BLaER1 treated with 17β-estradiol and CSF1 and Interleukin-3, amounts not matched to agents 10 nM and 100 nM (cell line): Measurements from ENCODE around the gene ATP6V0A1.

Source experiments
- H3K27ac ChIP-seq, 11 experiments: shearing (Covaris generic); formaldehyde crosslinking; 2 replicates each; pipeline ENCODE4 v1.8.1; 2022
- H3K27me3 ChIP-seq, 11 experiments: shearing (Covaris generic); formaldehyde crosslinking; 2 replicates each; pipeline ENCODE4 v1.8.1; 2022
- H3K36me3 ChIP-seq, 11 experiments: shearing (Covaris generic); formaldehyde crosslinking; 2 replicates each; pipeline ENCODE4 v1.8.1; 2022
- H3K4me1 ChIP-seq, 10 experiments: shearing (Covaris generic); formaldehyde crosslinking; 2 replicates each; pipeline ENCODE4 v1.8.1; 2022
- H3K4me2 ChIP-seq, 11 experiments: shearing (Covaris generic); formaldehyde crosslinking; 2 replicates each; pipeline ENCODE4 v1.8.1; 2022
- H3K4me3 ChIP-seq, 10 experiments: shearing (Covaris generic); formaldehyde crosslinking; 2 replicates each; pipeline ENCODE4 v1.8.1; 2022
- H3K9ac ChIP-seq, 11 experiments: shearing (Covaris generic); formaldehyde crosslinking; 2 replicates each; pipeline ENCODE4 v1.8.1; 2022
- H3K9me3 ChIP-seq, 11 experiments: shearing (Covaris generic); formaldehyde crosslinking; replicated peaks in 1 of 11; 2 replicates each; pipeline ENCODE4 v1.8.1; 2022
- H4K20me1 ChIP-seq, 11 experiments: shearing (Covaris generic); formaldehyde crosslinking; 2 replicates each; pipeline ENCODE4 v1.8.1; 2022
- Cebpa-rat ChIP-seq, 11 experiments: shearing (Covaris generic); IDR thresholded peaks; 2 replicates each; pipeline ENCODE4 v1.8.1; 2022

Gene ATP6V0A1

DNA sequence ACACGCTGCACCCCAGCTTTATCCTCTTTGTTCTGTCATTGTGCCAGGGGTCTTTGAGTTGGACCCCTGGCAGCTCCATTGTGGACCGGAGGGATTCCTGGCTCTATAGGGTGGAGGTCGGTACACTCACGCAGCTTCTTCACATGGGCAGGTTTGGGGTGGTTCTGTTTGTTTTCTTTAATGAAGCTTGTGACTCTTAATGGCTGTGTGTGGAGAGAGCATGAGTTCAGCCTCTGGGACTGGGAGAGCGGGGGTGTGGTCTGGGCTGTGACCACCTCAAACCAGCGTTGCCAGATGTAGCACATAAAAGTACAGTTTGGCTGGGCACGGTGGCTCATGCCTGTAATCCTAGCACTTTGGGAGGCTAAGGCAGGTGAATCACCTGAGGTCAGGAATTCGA lies 56.2 kb downstream of the ATP6V0A1 start:
- Histone ChIP-seq H3K27me3 (peaks cover 0 to 13% (median 0%) of the 10 kb centered on the region in 11 experiments; a peak in 1 of 22 replicates), H3K4me3 (no peak overlapping the region), H3K9me3 (no peaks in the 10 kb centered on the region), H3K36me3 (peaks cover 0 to 83% (median 0%) of the 10 kb centered on the region in 11 experiments; a peak in 6 of 22 replicates), H3K9ac (peak overlapping the region in 1 of 11 experiments; percentile 16; a peak in 2 of 22 replicates), H3K4me2 (no peak overlapping the region), H3K27ac (no peak overlapping the region), H3K4me1 (peaks cover 43 to 79% (median 58%) of the 10 kb centered on the region in 10 experiments), H4K20me1 (peaks cover 0 to 98% (median 0%) of the 10 kb centered on the region in 11 experiments; a peak in 7 of 22 replicates)
- no peak for TF ChIP-seq Cebpa-rat (IDR thresholded peaks at IDR 0.05)

DNA sequence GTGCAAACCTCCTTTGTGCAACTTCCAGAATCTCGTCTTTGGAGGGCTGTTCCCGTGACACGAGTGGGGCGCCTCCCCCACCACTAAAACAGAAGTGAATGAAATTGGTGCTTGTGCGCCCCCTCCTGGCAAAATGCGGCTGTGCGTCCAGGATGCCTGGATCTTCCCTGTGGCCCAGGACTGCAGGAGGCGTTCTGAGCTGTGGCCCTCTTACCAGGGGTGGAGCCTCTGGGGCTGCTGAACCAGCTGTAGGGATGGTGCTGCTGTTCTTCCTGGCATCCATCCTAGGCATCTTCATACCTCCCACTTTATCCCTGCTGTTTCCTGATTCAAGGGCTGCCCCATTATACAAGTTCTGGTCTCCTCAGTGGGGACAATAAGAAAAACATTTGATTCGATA lies 58.8 kb downstream of the ATP6V0A1 start:
- Histone ChIP-seq H3K4me1 (peaks cover 33 to 70% (median 49%) of the 10 kb centered on the region in 10 experiments), H3K4me3 (peak overlapping the region in 2 of 10 experiments; percentile 28 to 39; a peak in 2 of 20 replicates), H3K27me3 (peaks cover 0 to 5% (median 0%) of the 10 kb centered on the region in 11 experiments; a peak in 1 of 22 replicates), H4K20me1 (peaks cover 0 to 98% (median 0%) of the 10 kb centered on the region in 11 experiments; a peak in 6 of 22 replicates), H3K4me2 (peak overlapping the region in 10 of 11 experiments; percentile 72 to 95 (median 83); a peak in 21 of 22 replicates), H3K9ac (peak overlapping the region in 5 of 11 experiments; percentile 20 to 75 (median 43); a peak in 3 of 22 replicates), H3K9me3 (no peaks in the 10 kb centered on the region), H3K36me3 (peaks cover 0 to 78% (median 0%) of the 10 kb centered on the region in 11 experiments; a peak in 7 of 22 replicates), H3K27ac (peak overlapping the region in 2 of 11 experiments; percentile 75 to 83; a peak in 5 of 22 replicates)
- no peak for TF ChIP-seq Cebpa-rat (IDR thresholded peaks at IDR 0.05)

DNA sequence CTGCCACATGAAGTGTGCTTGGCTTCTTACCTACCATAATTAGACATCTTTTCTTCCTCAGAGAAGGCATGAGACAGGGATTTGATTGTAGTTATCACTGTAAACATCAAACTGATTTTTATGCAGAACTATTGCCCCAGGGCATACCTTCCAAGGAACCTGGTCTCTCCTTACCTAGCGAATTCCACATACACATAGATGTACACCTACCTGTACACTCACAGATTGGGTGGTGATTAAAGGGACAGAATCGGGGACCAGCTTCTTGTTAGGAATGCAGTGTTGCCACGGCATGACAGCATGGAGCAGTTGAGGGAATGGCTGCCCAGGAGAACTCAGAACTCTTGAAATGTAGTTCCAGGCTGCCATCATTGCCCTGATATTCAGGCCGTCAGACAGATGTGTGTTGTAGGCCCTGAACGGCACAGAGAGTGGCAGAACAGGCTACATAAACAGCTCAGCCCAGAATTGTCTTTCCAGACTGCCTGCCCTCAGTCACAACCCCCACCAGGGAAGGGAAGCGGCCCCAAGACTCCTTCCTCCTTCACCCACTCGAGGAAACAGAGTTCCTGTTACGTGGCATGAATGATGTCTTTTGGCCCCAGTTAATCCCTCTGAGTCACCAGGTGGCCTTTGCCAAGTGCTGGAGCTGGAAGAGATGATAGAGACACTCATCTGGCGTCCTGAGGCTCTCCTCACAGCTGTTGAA lies 59.5 kb downstream of the ATP6V0A1 start:
- Histone ChIP-seq H3K4me3 (peak overlapping the region in 2 of 10 experiments; percentile 28 to 39; a peak in 4 of 20 replicates), H3K27me3 (no peaks in the 10 kb centered on the region), H3K4me1 (peaks cover 28 to 67% (median 45%) of the 10 kb centered on the region in 10 experiments), H3K27ac (peak overlapping the region in 8 of 11 experiments; percentile 20 to 83 (median 54); a peak in 13 of 22 replicates), H3K9ac (peak overlapping the region; percentile 1 to 75 (median 34); a peak in 16 of 22 replicates), H3K36me3 (peaks cover 0 to 78% (median 0%) of the 10 kb centered on the region in 11 experiments; a peak in 7 of 22 replicates), H3K9me3 (no peaks in the 10 kb centered on the region), H4K20me1 (peaks cover 0 to 98% (median 0%) of the 10 kb centered on the region in 11 experiments; a peak in 6 of 22 replicates), H3K4me2 (peak overlapping the region; percentile 40 to 95 (median 80))
- TF ChIP-seq Cebpa-rat (IDR thresholded peaks at IDR 0.05) = no peak

DNA sequence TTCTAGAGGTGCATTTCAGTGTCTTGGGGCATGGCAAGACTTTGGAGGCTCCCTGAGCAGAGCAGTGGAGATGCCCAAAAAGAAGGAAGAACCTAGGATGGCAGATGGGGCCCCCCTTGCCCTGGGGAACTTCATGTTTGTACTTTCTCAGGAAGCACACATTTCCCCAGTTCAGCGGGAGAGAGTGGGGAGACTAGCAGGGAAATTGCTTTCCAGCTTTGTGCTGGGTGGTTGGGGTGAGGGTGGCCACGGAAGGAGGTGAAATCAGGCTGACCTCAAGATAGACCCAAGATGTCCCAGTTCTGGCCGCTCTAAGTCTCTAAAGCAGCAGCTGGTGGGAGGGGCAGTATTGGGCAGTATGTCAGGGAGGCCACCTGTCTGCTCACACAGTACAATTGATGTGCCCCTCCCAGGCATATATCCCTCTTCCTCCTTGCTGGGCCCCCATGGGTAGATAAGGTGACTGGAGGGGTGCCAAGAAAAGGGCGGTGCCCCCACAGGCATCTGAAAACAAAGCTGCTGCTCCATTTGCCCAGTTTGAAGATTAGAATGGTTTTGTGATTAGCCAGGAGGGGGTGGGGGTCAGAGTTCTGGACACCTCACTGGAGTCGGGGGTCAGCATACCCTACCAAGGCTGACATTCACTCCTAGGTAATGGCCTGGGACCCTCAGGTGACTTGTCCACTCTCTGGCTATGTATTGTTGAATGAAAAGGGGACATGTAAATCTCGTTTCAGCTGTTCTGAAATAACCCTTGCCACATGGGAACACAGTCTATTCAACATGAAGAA lies 60.3 kb downstream of the ATP6V0A1 start:
- peak overlapping the region in 7 of 11 experiments; percentile 34 to 83 (median 53); a peak in 11 of 22 replicates for H3K27ac ChIP-seq
- H3K36me3 ChIP-seq = peaks cover 0 to 78% (median 0%) of the 10 kb centered on the region in 11 experiments; a peak in 7 of 22 replicates
- peak overlapping the region in 1 of 10 experiments; percentile 28; a peak in 3 of 20 replicates for H3K4me3 ChIP-seq
- peak overlapping the region in 8 of 11 experiments; percentile 20 to 75 (median 46); a peak in 13 of 22 replicates for H3K9ac ChIP-seq
- peak overlapping the region; percentile 40 to 95 (median 80) for H3K4me2 ChIP-seq
- no peaks in the 10 kb centered on the region for H3K27me3 ChIP-seq
- no peaks in the 10 kb centered on the region for H3K9me3 ChIP-seq
- H4K20me1 ChIP-seq = peaks cover 0 to 90% (median 0%) of the 10 kb centered on the region in 11 experiments; a peak in 6 of 22 replicates
- H3K4me1 ChIP-seq = peaks cover 28 to 67% (median 45%) of the 10 kb centered on the region in 10 experiments
- TF ChIP-seq Cebpa-rat (IDR thresholded peaks at IDR 0.05) = no peak

DNA sequence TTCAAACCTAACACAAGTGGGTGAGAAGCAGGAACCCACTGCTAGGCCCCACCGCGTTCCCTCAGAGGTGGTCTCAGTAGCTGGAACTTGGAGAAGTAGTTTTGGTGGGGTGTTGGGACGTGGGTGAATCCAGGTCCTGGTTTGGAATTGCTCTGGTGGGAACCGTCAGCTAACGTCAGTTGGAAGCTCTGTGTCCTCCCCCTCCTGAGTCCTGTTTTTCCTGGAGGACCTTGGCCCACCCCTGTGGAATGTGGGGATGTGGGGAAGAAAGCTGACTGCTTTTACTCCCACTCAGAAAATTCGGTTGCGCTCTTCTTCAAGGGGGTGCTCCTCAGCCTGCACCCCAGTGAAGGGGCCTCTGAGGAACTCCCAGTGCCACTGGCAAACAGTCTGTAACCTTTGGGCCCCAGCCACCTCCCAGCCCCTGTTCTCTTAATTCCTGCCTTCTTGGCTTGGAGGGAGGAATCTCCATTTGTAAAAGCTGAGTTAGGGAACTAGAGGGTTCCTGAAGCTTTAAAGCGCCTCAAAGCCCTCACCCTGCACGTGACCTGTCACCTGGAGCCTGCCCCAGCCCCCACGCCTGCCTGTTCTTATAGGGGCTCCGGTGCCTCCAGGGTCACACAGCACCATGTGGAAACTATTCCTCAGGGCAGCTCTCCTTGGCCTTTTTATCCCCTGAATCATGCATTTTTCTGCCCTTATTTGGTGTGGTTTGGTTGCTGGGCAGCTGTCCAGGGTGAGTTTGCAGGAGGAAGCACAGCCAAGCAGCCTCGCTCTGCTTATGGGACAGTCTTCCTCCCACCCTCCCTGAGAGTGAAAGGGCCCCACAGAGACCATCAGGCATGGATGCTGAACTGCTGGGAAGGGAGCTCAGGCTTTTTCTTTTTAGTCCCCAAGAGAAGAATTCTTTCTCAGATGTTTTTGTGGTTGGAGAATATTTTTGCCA lies 61.1 kb downstream of the ATP6V0A1 start:
- H3K27ac ChIP-seq = peak overlapping the region in 3 of 11 experiments; percentile 61 to 83 (median 75); a peak in 7 of 22 replicates
- peaks cover 0 to 81% (median 0%) of the 10 kb centered on the region in 11 experiments; a peak in 5 of 22 replicates for H4K20me1 ChIP-seq
- no peaks in the 10 kb centered on the region for H3K27me3 ChIP-seq
- no peak for TF ChIP-seq Cebpa-rat (IDR thresholded peaks at IDR 0.05)
- peaks cover 28 to 66% (median 45%) of the 10 kb centered on the region in 10 experiments for H3K4me1 ChIP-seq
- H3K4me3 ChIP-seq = 0 out of 20 replicates have a peak overlapping the region, but pooled peaks of 1 of the 10 experiments have one; percentile 12
- H3K9me3 ChIP-seq = no peaks in the 10 kb centered on the region
- peaks cover 0 to 73% (median 0%) of the 10 kb centered on the region in 11 experiments; a peak in 7 of 22 replicates for H3K36me3 ChIP-seq
- peak overlapping the region; percentile 40 to 95 (median 80); a peak in 20 of 22 replicates for H3K4me2 ChIP-seq
- H3K9ac ChIP-seq = peak overlapping the region in 5 of 11 experiments; percentile 13 to 75 (median 58); a peak in 8 of 22 replicates

DNA sequence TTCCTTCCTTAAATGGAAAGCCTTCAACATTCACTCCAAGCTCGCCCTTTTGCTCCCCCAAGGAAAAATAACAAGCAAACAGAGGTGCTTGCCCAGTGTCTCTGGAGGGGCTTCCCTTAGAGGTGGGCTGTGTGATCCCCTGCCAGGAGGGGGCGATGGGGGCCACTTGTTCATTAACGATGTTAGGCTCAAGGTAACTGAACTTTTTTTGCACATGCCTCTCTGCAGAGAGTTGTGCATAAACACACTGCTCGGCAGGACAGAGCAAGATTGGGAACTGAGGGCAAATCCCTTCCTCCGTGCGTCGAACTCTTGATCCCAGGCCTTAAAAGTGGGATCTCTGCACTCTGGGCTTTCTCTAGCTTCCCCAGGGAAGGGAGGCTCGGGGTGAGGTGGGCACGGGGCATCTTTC lies 61.9 kb downstream of the ATP6V0A1 start:
- peak overlapping the region in 2 of 11 experiments; percentile 75 to 83; a peak in 1 of 22 replicates for H3K27ac ChIP-seq
- peaks cover 28 to 69% (median 45%) of the 10 kb centered on the region in 10 experiments for H3K4me1 ChIP-seq
- TF ChIP-seq Cebpa-rat (IDR thresholded peaks at IDR 0.05) = no peak
- H3K4me2 ChIP-seq = peak overlapping the region in 9 of 11 experiments; percentile 75 to 95 (median 86); a peak in 12 of 22 replicates
- H3K9ac ChIP-seq = peak overlapping the region in 2 of 11 experiments; percentile 13 to 75; a peak in 1 of 22 replicates
- peaks cover 0 to 65% (median 0%) of the 10 kb centered on the region in 11 experiments; a peak in 7 of 22 replicates for H3K36me3 ChIP-seq
- no peaks in the 10 kb centered on the region for H3K9me3 ChIP-seq
- H3K27me3 ChIP-seq = no peaks in the 10 kb centered on the region
- H3K4me3 ChIP-seq = no peak overlapping the region
- peaks cover 0 to 74% (median 0%) of the 10 kb centered on the region in 11 experiments; a peak in 5 of 22 replicates for H4K20me1 ChIP-seq

DNA sequence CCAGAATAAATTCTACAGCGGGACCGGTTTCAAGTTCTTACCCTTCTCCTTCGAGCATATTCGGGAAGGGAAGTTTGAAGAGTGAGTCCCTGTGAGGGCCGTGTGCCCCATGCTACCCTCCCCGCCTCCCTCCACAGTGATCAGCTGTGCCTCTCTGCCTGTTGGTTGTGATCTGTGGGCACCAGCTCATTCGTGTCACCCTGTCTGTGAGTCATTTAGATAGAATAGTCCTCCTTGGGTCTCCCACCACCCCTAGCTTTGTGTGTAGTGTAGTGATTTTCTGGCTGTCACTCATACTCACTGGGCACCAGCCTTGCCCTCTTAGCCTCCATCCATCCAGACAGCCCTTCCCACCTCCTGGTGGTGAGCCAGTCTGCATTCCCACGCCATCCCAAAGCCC lies 62.4 kb downstream of the ATP6V0A1 start:
- H3K4me1 ChIP-seq = peaks cover 28 to 70% (median 46%) of the 10 kb centered on the region in 10 experiments
- no peaks in the 10 kb centered on the region for H3K9me3 ChIP-seq
- H4K20me1 ChIP-seq = peaks cover 0 to 69% (median 0%) of the 10 kb centered on the region in 11 experiments; a peak in 5 of 22 replicates
- H3K27me3 ChIP-seq = no peaks in the 10 kb centered on the region
- peaks cover 0 to 61% (median 0%) of the 10 kb centered on the region in 11 experiments; a peak in 7 of 22 replicates for H3K36me3 ChIP-seq
- TF ChIP-seq Cebpa-rat (IDR thresholded peaks at IDR 0.05) = no peak
- H3K27ac ChIP-seq = no peak overlapping the region
- peak overlapping the region in 3 of 11 experiments; percentile 80 to 95 (median 93); a peak in 7 of 22 replicates for H3K4me2 ChIP-seq
- no peak overlapping the region; a peak in 1 of 22 replicates for H3K9ac ChIP-seq
- H3K4me3 ChIP-seq = no peak overlapping the region
